Measurements from ENCODE around the gene FECH.

FECH gene

DNA sequence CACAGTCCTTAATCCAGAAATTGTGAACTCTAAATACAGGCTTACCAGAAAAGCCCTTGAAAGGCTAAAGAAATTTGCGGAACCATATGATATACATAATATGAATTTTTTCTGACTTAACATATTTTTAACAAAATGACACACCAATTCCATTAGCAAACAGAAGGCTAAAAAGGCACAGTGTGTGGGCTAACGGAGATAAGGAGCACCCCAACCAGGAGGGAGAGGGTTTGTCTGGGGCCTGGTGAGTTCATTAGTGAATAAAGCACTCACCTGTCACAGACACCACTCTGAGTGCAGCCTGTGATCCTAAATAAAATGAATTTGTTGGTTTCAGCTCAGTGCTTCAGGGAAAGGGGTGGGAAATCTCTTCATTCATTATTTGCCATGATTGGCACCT lies 2.7 kb upstream of the FECH start:
- no peak for TF ChIP-seq GATA3 (IDR thresholded peaks at IDR 0.05; ENCODE audit: low read depth, low read length)
- no peak for TF ChIP-seq GATA2 (IDR thresholded peaks at IDR 0.05; ENCODE audit: low read depth, low read length)

DNA sequence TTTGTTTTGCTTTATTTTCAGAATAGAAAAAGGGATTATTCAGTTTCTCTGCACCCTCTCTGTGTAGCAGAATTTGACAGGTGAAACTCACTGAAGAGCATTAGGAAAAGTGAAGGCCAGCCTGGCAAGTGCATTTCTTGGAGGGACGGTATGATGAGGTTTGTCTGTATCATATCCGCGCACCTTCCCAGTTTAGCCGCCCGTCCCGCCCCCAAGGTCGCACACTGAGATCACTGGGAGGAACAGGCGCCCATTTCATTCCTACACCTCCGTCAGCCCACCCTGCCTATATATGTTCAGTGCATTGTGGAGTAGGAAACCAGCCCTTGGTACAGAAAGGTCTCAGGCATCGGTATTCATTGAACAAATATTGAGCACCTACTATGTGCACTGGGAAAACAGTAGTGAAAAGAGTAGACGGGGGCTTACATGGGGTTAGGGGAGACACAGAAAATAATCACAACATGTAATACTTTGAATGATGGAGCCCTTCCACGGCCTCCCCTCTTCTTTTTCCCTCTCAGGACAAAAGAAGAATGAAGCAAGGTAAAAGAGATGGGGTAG lies 678 bp upstream of the FECH start:
- TF ChIP-seq GATA2 (IDR thresholded peaks at IDR 0.05; ENCODE audit: low read depth, low read length), result no peak
- TF ChIP-seq GATA3 (IDR thresholded peaks at IDR 0.05; ENCODE audit: low read depth, low read length), result no peak

DNA sequence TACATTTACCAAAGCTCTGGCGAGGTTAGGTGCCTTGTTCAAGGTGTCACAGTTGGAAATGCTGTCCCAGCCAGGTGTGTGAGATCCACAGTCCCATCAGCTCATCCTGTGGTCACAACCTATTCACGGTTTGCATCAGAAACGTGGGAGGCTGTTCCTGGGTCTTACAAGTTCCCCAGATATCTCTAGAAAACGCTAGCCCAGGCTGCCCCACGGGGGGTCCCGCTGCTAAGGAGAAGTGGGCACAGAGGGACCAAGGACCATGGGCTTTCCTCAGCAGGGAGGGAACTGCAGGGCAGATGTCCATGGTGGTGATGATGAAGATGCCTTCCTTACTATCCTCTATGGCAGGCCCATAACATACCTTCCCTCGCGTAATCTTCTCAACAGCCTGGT lies 649 bp downstream of the FECH start:
- no peak for TF ChIP-seq GATA3 (IDR thresholded peaks at IDR 0.05; ENCODE audit: low read depth, low read length)
- TF ChIP-seq GATA2 (IDR thresholded peaks at IDR 0.05; ENCODE audit: low read depth, low read length), result no peak

DNA sequence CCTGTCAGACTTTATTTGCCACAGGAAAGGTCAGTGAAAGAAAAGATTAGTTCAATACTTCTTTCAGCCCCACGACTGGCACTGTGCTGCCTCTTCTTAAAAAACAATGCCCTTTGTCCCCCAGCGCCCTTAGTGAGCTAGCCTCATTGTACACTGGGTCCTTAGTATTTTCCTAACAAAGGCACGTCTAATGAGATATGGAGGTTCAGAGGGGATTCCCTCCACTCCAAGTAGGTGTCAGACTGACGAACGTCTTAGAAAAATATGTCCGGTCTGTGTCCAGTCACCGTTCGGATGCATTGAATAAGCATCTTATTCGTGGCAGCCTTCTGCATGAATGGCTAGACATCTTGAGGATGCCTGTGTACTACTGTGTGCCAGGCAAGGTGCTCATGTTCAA lies 1.1 kb downstream of the FECH start:
- no peak for TF ChIP-seq GATA2 (IDR thresholded peaks at IDR 0.05; ENCODE audit: low read depth, low read length)
- no peak for TF ChIP-seq GATA3 (IDR thresholded peaks at IDR 0.05; ENCODE audit: low read depth, low read length)

DNA sequence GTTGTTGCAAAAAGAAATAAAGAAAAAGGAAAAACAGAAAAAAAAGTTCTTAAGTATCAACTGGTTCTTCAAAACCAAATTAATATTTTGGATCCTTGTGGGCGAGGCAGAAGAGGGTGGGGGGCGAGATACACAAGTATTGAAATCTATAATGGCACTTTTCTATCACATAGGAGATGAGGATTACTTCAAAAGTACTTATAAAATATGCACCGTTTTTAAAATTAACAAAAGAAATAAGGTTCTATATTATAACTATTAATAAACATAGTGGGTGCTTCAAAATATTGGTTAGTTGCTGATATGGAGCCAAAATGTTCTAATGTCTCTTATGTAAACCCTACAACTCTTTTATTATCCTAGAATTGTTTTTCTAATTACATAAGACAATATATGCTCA lies 2.1 kb downstream of the FECH start:
- TF ChIP-seq GATA3 (IDR thresholded peaks at IDR 0.05; ENCODE audit: low read depth, low read length) (no peak), GATA2 (IDR thresholded peaks at IDR 0.05; ENCODE audit: low read depth, low read length) (no peak)

DNA sequence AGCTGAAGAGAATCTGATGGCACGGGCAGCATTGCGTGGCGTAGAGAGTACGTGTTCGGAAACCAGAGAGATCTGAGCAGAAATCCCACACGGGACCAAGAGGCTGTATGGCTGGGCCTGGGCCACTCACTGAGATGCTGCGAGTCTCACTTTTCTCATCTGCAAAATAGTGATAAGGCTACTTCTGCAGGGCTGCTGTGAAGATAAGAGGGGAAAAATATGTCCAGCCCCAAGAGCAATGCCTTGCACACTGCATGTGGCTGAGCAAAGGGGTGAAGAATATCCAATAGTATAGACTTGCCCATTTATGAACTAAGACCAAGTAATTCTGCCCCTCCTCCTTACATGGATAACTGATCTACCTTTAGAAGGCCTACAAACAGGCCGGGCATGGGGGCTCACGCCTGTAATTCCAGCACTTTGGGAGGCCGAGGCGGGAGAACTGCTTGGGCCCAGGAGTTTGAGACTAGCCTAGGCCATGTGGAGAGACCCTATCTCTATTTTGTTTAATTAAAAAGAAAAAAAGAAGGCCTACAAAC lies 3.1 kb downstream of the FECH start:
- no peak for TF ChIP-seq GATA2 (IDR thresholded peaks at IDR 0.05; ENCODE audit: low read depth, low read length)
- no peak for TF ChIP-seq GATA3 (IDR thresholded peaks at IDR 0.05; ENCODE audit: low read depth, low read length)

DNA sequence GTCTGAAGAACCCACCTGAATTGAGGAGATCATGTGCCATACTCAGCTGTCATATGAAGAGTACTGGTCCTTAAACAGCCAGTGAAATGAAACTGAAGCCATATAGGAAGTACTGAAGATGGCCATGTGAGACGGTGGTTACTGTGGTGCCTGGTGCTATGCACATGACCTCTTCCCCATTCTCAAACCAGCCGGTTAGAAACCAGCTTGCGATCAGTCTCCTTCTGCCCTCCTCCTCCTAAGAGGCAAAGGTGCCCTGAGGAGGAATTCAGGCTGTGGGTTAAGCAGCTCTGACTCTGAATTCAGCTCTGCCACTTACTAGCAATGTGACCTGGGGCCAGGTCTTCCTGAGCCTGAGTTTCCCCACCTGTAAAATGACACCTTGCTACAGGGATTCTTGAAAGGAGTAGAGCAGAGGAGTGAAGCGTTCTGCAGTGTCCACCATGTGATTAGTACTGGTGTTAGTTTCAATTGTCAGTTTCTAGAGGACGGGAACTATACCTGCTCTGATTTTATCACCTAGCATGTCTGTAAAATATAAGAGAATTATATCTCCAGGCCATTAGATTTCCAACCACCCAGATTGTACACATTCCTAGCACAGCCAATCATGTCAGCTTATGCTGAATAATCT lies 5.1 kb downstream of the FECH start:
- TF ChIP-seq GATA3 (IDR thresholded peaks at IDR 0.05; ENCODE audit: low read depth, low read length) (no peak), GATA2 (IDR thresholded peaks at IDR 0.05; ENCODE audit: low read depth, low read length) (no peak)

DNA sequence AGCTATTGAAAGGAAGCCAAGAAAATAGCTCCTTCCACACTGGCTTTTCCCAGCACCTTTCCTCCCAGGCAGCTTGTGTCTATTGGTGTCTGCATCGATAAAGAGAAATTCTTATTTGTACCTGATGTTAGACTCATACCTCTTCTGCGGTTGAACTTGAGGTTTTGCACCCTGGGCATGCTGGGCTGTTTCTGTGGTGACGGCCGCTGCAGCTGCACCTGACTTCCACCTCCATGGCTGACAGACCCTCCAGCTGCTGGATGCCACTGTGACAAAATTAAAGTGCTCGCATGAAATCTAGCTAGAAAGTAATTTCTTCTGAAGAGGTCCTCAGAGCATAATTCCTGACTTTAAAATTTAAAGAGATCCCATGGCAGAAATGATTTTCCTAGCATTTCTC lies 6.6 kb downstream of the FECH start:
- TF ChIP-seq GATA2 (IDR thresholded peaks at IDR 0.05; ENCODE audit: low read depth, low read length) (no peak), GATA3 (IDR thresholded peaks at IDR 0.05; ENCODE audit: low read depth, low read length) (no peak)

DNA sequence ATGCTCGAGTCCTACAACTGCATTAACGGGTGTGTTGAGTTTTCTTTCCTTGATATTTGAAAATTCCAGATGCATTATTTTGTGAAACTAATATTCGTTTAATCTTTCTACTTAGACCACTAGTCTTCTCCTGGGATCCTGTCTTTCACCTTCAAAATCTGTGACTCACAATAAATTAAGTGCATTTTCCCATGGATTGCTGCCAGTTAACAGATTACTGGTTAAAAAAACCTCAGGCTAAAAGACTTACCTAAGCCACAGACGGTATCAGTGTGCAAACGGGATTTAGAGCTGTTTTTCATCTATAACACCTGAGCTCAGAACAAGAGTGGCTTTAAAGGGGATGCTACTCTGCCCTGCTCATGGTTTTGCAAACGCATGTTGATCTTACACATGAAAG lies 10.2 kb downstream of the FECH start:
- TF ChIP-seq GATA2 (IDR thresholded peaks at IDR 0.05; ENCODE audit: low read depth, low read length) (no peak), GATA3 (IDR thresholded peaks at IDR 0.05; ENCODE audit: low read depth, low read length) (no peak)

DNA sequence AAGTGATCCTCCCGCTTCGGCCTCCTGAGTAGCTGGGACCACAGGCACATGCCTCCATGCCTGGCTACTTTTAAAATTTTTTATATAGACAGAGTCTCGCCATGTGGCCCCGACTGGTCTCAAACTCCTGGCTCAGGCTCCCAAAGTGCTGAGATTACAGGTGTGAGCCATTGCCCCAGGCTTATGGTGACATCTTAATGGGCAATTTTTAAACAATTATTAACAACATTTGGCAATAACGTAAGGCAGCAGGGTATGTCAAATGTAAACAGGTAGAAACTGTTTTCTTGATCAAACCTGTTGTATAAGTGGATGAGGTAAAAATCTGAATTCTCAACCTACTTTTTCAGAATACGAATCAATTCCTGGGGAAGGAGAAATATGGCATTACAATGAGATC lies 11.0 kb downstream of the FECH start:
- TF ChIP-seq GATA3 (IDR thresholded peaks at IDR 0.05; ENCODE audit: low read depth, low read length) (no peak), GATA2 (IDR thresholded peaks at IDR 0.05; ENCODE audit: low read depth, low read length) (no peak)

DNA sequence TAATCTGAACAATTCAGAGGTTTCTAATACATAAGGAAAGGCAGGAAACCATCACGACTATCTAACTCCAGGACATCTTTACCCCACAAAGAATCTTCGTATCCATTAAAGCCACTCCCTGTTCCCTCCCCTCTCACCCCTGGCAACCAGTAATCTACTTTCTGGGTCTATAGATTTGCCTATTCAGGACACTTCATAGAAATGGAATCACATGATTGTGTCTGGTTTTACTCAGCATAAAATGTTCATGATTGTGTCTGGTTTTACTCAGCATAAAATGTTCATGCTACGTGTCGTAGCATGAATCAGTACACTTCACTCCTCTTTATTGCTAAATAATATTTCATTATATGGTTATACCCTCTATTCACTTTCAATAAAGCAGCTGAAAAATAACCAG lies 11.6 kb downstream of the FECH start:
- TF ChIP-seq GATA3 (IDR thresholded peaks at IDR 0.05; ENCODE audit: low read depth, low read length) (no peak), GATA2 (IDR thresholded peaks at IDR 0.05; ENCODE audit: low read depth, low read length) (no peak)

DNA sequence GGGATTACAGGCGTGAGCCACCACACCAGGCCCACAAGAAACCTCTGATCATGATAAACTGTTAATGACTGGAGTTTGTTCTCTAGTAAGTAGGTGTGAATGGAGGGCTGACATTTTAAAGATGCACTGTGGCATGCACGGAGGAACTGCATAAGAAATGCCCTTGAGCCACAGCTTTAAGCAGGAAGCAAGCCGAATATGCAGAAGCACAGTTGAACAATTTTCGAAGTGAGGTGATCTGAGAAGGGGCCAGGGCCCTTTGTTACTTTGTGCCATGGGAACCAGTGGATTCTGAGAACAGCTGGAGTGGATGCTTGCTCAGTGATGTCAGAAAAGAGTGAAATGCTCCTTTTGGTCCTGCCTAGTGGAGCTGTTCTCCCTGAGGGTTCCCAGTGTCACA lies 16.3 kb downstream of the FECH start:
- no peak for TF ChIP-seq GATA2 (IDR thresholded peaks at IDR 0.05; ENCODE audit: low read depth, low read length)
- no peak for TF ChIP-seq GATA3 (IDR thresholded peaks at IDR 0.05; ENCODE audit: low read depth, low read length)

DNA sequence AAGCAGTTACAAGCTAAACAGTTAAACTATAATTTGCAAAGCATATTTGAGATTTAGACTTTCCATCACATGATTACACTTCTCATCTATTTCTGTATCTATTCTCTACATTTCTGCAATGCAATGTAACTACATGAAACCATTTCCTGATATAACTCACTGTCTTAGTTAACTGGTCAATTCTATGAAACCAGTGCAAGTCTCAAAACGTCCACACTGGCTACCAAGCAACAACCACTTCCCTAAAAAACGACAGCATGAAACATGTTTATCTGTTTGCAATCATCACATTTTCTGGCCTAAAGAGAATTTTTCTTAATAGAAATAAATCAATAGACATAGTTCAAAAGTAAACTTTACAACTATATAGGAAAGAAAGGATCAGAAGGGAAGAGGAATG lies 17.4 kb downstream of the FECH start:
- TF ChIP-seq GATA3 (IDR thresholded peaks at IDR 0.05; ENCODE audit: low read depth, low read length), result no peak
- no peak for TF ChIP-seq GATA2 (IDR thresholded peaks at IDR 0.05; ENCODE audit: low read depth, low read length)

DNA sequence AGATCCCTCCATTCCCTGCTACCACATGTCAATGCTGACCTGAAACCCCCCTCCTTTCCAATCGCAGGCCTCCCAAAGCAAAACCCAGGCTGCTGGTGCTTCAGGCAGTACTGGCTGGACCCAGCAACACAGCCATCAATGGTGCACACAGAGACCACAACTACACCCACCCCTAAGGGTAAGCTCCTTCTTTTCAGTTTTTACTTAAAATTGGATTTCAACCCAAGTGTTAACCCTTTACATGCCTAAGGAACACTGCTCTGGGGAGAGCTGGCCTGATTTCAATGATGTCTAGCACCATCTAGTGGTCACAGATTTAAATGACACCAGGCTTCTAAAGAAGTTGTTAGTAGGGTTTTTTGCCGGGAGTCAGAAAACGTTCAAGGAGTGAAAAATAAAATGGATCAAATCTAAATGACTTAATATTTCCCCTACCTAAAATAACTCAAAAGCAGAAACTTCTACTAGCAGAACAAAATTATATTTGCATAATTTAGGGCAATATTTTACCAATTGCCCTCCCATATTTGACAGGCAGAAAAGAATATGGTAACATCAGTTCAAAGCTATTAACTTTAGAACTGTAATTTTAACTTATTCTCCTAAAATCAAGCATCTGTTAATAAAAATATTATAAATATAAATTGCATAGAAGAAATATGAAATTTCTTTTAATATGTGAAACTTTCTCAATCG lies 24.6 kb downstream of the FECH start:
- TF ChIP-seq GATA2 (IDR thresholded peaks at IDR 0.05; ENCODE audit: low read depth, low read length) (no peak), GATA3 (IDR thresholded peaks at IDR 0.05; ENCODE audit: low read depth, low read length) (no peak)

DNA sequence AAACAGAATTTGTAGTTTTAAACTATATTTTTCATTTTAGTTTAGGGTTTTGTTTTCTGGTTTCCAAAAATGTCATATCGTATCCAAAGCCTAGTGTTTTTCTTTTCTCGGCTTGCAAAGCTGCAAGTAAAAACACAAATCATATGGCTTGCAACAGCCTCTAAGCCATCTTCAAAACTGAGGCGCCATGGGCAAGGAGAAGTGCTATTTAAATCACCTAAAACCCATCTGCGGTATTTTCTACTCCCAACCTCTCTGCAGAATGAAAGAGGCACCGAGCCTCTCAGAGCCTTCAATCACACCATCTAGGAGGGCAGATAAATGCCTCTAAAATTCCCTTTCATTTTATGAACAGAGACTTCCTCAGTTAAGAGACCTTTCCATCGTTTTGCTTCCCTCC lies 25.2 kb downstream of the FECH start:
- TF ChIP-seq GATA2 (IDR thresholded peaks at IDR 0.05; ENCODE audit: low read depth, low read length), result no peak
- TF ChIP-seq GATA3 (IDR thresholded peaks at IDR 0.05; ENCODE audit: low read depth, low read length), result no peak
